Stimulated activated CD8-positive, alpha-beta memory T cell treated with anti-CD3 and anti-CD28 coated beads, Interleukin-12 subunit alpha, Interleukin-12 subunit beta, amount 100 ng/mL, for 1 hour (primary cell): ENCODE data around the gene LDLRAD2.
"Not testable (repeated sequence)": the region's sequence is repeated elsewhere in the genome, so short reads cannot be mapped to it uniquely, and the experiment has no call there.

Experiments used
- DNase-seq: peaks from one replicate; pipeline ENCODE4 v3.0.0-alpha.2; 2020; ENCODE audit warnings: low read depth

Gene LDLRAD2

DNA sequence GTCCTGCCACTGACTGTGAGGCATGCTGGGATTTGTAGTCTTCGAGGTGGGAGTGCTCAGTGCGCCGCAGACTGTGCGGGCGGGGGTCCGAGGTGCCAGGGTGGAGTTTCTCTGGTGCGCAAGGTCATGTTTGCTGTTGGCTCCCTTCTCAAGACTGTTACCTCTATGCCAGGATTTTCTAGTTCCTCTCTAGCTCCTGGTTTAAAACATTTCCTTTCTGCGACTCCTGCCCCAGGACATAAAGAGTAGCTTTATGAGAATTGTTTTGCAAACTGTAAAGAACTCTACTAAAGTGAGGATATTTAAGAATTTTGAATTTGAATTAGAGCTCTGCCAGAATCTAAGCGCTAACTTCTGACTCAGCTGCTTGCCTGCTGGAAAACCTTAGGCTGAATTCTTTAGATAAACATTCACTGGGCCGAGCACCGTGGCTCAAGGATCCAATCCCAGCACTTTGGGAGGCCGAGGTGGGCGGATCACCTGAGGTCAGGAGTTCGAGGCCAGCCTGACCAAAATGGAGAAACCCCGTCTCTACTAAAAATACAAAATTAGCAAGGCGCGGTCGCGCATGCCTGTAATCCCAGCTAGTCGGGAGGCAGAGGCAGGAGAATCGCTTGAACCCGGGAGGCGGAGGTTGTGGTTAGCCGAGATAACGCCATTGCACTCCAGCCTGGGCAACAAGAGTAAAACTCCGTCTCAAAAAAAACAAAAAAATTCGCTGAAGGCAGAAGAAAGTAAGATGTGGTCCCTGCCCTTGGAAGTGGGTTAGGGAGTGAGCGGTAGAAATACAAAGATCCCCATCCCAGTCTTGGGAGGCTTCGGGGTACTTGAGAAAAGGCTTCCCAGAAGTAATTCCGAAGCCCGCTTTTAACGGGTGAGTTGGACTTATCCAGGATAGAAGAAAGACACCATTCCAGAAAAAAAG, 28.1 kb upstream of the LDLRAD2 start:
- DNase-seq: no peak

DNA sequence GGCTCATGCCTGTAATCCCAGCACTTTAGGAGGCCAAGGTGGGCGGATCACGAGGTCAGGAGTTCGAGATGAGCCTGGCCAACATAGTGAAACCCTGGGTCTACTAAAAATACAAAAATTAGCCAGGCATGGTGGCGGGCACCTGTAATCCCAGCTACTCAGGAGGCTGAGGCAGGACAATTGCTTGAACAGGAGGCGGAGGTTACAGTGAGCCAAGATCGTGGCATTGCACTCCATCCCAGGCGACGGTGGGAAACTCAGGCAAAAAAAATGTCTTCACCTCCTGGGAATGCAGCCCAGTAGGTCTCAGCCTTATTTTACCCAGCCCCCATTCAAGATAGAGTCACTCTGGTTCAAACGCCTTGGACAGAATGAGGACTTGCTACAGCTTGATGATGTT, 26.3 kb upstream of the LDLRAD2 start:
- not testable (repeated sequence) for DNase-seq

DNA sequence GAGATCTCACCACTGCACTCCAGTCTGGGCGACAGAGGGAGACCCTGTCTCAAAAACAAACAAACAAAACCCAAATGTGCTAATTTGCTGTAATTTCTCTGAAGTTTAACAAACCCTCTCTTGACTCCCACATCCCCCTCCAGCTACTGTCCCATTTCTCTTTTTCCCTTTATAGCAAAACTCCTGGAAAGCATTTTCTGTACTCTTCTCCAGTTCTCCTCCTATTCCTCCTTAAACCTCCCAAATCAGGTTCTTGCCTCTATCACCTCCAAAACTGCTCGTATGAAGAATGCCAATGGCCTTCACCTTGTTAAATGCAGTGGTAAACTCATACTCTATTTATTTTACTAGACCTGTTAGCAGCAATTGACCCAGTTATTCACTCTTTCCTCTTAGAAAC, 25.4 kb upstream of the LDLRAD2 start:
- DNase-seq: no peak

DNA sequence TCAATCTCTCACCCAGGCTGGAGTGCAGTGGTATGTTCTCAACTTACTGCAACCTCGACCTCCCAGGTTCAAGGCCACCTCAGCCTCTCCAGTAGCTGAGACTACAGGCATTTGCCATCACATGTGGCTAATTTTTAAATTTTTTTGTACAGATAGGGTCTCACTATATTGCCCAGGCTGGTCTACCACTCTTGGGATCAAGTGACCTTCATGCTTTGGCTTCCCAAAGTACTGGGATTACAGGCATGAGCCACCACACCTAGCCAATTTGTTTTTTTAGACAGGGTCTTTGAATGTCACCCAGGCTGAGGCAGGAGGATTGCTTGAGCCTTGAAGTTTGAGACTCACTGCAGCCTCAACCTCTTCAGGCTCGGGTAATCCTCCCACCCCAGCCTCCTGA, 19.0 kb upstream of the LDLRAD2 start:
- no peak for DNase-seq

DNA sequence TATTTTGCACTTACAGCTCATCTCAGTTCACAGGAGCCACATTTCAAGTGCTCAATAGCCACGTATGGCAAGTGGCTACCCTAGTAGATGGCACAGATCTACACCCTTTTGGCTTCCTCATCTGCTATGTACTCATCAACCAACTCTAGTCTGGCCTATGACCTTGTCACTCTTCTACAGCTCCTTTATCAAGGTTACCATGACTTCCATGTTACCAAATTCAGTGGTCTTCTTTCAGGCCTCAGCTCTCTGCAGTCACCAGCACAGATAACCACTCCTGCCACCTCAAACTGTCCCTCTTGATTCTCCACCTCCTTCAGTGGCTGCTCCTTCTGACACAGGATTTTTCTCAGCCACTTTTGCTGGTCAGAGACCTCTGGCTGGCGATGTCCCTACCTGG, 17.4 kb upstream of the LDLRAD2 start:
- DNase-seq: no peak

DNA sequence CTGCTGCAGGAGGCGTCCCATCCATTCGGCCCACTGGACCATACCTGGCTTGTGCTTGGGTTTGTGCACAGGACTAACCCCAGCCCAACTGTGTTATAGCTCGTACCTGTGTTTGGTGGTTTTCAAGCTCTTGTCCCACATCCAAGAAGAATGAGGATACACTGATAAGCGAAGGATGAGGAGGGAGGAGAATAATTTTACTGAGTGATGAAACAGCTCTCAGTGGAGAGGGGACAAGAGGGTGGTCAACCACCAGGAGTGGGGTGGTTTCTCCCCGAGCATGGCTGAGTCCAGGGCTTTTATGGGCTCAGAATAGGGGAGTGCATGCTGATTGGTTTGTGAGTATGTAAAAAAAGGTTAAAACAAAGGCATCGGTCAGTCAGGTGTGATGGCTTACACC, 17.0 kb upstream of the LDLRAD2 start:
- DNase-seq: no peak

DNA sequence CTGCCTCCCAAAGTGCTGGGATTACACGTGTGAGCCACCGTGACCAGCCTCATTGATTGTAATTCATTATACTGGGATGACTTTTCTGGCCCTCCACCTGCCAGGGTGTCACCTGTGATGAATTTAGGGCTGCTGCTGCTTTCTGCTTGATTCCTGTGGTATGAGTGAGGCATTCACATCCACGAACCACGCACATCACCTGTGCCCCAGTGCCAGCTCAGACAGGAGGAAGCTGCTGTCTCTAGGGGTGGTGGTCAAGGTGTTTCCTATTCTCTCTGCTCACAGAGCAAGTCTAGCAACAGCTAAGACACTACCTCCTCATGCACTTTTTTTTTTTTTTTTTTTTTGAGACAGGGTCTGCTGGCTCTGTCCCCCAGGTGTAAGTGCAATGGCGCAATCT, 12.3 kb upstream of the LDLRAD2 start:
- DNase-seq: no peak

DNA sequence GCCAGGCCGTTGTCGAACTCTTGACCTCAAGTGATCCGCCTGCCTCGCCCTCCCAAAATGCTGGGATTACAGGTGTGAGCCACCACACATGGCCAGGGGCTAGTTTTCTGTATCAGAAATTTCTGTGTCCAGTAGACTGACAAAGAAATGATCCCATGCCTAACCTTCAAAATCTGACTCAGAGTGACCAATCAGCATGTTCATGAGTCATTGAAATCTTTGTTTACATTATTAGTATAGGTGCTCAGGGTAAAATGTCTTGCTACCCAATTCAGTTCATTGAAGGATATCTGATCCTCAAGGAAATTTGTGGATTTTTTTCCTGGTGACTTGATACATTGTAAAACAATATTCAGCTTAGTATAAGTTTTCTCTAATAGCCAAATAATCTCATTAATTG, 11.0 kb upstream of the LDLRAD2 start:
- DNase-seq: no peak

DNA sequence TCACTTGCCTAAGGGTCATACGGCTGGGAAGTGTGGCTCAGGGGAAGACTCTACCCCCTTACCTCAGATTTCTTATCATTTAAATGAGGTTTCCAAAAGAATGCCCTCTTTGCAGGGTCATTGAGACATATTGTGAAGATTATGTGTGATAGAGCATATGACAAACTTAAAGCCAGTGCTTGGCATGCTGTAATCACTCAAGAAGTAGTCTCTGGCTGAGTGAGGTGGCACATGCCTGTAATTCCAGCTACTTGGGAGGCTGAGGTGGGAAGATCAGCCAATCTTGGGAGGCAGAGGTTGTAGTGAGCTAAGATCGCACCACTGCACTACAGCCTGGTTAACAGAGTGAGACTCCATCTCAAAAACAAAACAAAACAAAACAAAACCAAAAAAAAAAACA, 7.5 kb upstream of the LDLRAD2 start:
- DNase-seq: no peak

DNA sequence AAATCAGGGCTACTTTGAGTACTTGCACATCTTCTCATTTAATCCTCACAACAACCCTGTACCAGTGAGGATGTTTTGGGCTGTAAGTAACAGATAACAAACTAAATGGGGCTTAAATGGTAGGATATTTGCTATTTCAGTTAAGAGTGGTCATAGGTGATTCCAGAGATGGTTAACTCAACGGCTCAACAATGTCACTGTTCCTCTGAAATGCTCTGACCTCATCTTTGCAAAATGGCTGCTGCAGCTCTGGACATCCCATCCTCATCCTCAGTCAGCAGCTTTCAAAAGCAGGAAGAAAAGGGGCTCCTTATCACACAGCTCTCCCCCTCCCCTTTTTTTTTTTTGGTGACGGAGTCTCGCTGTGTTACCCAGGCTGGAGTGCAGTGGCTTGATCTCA, 1.5 kb downstream of the LDLRAD2 start:
- DNase-seq: no peak

DNA sequence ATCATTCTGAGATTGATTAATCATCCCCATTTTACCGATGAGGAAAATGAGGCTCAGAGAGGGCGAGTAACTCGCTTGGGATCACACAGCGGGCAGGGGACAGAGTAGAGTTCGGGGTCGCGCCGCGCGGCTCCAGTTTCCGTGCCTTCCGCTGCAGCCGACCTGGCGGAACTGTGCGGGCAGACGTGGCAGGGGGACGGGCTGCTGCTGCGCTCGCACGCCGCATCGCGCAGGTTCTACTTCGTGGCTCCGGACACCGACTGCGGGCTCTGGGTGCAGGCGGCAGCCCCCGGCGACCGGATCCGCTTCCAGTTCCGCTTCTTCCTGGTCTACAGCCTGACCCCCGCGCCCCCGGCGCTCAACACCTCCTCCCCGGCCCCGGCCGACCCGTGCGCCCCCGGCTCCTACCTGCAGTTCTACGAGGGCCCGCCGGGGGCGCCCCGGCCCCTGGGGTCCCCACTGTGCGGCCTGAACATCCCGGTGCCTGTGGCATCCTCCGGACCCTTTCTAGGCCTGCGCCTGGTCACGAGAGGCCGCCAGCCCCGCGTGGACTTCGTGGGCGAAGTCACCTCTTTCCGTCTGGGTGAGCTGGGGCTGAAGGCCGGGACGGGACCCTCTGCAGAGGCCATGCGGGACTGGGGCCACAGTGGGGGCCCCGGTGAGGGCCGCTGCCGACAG, 2.3 kb downstream of the LDLRAD2 start:
- no peak for DNase-seq

DNA sequence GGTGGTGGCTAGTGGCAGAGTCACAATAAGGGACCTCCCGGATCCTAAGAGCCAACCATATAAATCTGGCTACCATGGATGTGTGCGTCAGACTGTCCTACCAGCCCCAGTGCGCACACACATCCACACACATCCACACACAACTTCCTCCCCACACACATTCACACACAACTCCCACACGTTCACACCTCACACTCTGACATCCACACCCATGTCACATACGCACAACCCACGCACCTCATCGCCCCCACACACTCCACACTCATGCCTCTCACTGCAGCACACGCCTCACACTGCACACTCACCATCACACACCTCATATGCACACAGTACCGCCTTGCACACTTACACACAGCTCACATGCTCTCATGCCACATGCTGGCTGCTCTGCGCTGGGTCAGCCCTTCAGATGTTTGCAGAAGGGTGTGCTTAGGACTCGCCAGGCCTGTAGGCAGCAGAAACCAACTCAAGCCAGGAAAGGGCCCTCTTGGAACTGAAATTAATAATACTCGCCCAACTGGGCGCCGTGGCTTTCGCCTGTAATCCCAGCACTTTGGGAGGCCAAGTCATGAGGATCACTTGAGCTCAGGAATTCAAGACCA, 3.0 kb downstream of the LDLRAD2 start:
- no peak for DNase-seq

DNA sequence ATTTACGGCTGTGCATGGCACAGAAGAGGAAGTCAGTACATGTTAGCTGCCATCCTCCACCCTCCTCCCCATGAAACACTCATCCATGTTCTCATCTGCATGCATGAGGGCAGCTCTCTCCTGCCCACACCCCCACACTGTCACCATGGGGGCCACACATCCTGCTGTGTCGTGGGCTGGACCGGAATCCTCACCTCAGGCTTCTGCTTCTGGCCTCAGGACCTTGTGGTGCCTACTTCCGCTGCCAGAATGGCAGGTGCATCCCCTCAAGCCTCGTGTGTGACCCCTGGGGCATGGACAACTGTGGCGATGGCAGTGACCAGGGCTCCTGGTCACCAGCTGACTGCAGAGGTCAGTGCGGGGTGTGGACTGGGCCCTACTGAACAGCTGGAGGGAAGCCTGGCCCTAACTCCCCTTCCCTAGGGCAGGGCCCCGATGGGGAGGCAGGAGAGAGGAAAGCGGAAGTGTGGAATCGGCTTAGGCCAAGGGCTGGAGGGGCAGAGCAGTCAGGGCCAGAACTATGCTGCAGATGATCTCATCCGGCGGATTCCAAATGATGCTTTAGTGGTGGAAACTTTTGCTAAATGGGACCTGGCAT, 3.8 kb downstream of the LDLRAD2 start:
- no peak for DNase-seq

DNA sequence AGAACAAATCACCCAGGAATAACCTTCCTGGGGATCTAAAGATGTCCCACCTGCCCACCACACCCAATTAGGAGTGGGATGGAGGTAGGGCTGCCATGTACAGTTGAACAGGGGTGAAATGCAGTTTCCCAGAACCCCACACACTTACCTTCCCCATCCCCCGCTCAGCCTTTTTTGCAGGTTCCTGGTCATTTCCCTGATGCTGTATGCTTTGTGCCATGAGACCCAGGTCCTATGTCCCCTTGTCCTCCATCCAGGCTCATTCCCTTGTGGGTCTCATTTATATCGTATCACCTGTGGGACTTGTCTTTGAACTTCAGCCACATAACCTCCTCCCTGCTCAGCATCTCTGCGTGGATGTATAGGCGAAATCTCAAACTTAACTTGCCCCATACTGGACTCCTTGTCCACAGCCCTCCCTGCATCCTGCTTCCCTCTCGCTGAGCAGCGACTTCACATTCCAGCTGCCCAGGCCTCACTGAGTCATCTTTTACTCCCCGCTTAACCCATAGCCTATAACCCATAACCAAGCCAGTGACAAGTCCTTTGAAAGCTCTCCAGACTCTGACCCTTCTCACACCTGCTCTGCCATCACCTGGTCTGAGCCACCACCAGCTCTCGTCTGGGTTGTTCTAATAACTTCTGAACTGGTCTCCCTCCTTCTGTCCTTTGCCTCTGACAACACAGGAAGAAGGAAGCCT, 4.7 kb downstream of the LDLRAD2 start:
- no peak for DNase-seq

DNA sequence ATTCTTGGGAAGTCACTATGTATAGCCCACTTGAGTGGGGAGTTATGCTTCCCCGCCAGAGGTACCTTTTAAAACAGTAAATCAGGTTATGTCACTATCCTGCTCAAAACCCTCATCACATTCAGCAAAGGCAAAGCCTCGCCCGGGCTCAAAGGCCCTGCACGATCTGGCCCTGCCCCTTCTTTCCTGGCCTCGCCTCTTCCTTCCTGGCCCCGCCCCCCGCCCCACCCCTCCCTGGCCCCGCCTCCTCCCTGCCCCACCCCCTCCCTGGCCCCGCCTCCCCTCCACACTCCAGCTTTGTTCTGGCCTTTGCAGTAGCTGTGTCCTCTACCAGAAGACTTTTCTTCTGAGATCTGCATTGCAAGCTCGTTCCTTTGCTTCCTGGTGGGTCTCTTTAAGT, 6.6 kb downstream of the LDLRAD2 start:
- DNase-seq: no peak

DNA sequence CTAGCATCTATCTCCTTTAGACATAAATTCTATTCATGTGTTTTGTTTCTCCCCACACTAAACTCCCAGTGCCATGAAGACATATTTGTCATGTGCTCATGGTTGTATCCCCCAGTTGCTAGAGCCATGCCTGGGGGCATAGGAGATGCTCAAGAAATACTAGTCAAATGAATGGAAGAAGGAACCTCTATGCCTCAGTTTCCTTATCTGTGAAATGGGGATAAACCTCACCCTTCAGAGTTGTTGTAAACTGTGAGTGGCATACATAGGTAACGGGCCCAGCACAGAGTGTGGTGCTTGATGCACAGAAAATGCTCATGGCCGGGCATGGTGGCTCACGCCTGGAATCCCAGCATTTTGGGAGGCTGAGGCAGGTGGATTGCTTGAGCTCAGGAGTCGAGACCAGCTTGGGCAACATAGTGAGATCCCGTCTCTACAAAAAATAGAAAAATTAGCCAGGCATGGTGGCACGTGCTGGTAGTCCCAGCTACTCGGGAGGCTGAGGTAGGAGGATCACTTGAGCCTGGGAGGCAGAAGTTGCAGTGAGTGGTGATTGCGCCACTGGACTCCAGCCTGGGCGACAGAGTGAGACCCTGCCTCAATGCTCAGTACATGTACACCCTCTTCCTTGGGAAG, 8.7 kb downstream of the LDLRAD2 start:
- no peak for DNase-seq

DNA sequence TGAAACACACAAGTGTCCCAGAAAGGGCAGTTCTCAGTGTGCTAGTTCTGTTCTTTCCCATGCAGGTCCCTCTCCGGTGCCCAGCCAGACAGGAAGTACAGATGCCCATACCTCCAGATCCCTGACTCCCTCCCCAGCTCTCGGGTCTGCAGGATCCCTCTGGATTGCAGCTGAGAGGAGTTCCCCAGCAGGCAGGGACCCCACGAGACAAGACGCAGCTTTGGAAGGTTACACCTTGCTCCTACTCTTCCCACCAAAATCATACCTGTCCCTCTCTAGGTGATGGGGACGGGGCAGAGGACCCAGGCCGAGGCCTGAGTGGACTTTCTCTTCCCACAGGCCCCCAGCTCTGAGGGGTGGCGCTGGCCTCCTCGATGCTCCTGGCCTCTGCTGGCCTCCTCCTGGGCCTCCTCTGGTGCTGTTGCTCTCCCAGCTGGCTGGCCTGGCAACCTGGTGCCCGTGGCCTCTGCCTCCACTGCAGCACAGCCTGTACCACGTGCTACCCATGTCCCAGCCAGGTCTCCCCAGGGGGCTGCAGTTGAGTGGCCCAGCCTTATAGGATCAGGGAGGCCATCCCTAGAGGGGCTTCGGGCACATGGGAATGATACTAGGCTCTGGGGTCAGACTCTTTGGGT, 9.4 kb downstream of the LDLRAD2 start:
- no peak for DNase-seq

DNA sequence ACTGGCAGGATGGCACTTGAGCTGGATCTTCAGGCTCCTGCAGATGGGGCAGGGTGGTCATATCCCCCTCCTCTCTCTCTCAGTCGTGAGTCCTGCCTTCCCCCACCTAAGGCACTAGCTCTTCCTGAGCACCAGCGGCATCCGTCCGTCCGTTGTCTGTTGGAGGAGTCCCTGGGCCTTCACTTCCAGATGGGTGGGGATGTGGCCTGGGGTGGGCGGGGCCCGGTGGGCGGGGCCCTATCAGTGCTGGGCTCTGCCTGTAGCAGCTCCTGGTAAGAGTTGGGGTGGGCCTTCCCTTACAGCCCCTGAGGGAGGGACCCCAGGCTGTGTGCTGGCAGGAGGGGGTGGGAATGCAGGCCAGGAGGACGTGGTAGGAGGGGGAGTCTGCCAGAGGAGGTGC, 10.3 kb downstream of the LDLRAD2 start:
- no peak for DNase-seq

DNA sequence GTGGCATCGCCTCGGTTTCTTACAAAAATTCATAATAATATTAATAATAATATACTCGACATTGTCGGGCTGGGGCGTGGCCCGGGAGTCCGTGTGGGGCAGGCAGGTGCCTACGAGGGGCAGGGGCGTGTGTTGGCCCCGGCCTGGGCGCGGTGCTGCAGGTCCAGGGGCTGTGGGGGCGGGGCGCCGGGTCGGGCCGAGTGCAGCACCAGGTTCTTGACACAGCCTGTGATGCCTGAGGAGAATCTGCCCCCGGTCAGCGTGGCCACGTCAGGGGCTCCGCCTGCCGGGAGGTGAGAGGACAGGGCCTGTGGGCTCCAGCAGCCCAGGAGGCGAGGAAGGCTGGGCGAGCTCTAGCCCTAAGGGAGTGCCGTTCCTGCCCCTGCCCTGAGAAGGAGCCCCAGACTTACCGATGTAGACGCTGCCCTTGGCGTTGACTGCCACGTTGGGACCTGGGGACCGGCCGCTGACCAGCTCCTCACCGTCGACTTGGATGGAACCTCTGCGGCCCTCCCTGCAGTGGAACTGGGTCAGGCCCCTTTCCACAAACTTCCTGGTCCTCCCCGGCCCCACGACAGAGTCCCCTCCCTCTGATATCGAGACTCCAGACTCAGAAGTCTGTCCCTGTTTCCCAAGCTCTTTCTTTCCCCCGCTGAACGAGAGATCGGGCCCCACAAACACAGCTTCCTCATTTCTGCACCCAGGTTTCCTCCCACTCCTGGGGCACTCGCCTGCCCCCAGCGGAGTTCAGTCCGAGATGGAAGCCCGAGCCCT, 11.3 kb downstream of the LDLRAD2 start:
- no peak for DNase-seq

DNA sequence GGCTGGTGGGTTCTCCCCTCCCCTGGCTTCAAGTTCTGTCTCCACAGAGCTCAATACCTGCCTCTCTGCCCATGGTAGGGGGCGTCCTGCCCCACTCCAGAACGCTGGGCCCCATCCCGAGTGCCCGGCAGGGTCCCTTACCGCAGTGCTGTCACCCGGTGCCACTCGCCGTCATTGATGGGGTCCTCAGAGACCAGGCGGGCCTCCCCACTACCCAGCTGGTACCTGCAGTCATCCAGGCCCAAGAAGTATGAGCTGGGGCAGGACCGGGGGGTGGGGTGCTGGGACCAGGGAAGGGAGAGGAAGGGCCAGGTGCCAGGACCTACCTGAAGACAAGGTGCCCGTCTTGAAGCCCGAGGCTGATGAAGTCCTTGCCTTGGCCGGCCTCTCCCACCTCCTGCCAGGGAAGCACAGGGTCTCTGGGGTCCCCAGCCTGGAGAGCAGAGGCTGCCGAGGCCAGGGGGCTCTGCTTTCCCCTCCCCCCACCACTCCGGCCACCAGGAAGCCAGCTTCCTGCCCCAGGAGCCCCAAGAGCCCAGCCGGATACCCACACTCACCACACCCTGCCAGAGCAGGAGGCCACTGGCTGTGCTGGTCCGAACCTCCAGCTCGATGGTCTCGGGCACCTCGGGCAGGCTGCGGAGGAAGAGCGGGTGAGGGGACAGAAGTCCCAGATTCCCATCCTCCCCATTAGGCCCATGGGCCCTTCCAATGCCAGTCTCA, 12.1 kb downstream of the LDLRAD2 start:
- DNase-seq: no peak
